Neutrophil (primary cell): Measurements from ENCODE around the gene ARMC3.
"Not testable (repeated sequence)": the region's sequence is repeated elsewhere in the genome, so short reads cannot be mapped to it uniquely, and the experiment has no call there.

ENCODE experiments used
- H3K27ac ChIP-seq: fragments of 200-600 bp; sonication (generic); 2 replicates; pipeline ENCODE4 v1.5.1; 2016; ENCODE audit warnings: mild to moderate bottlenecking, moderate library complexity
- H3K27me3 ChIP-seq: fragments of 200-600 bp; sonication (generic); 2 replicates; pipeline ENCODE4 v1.6.0; 2016; ENCODE audit warnings: mild to moderate bottlenecking
- H3K36me3 ChIP-seq: fragments of 200-600 bp; sonication (generic); 2 replicates; pipeline ENCODE4 v1.5.1; 2017
- H3K4me1 ChIP-seq, 2 experiments: fragments of 200-600 bp in 1 of 2; sonication (generic) in 1 of 2; 1 replicate in 1 of 2; 2 replicates in 1 of 2; pipeline versions ENCODE4 v1.5.1 to v1.6.1; 2013 to 2016; ENCODE audit warnings: low read depth in 1 of 2, low read length in 1 of 2, mild to moderate bottlenecking in 1 of 2, moderate library complexity in 1 of 2; ENCODE audit not compliant: control insufficient read depth in 1 of 2, insufficient read depth in 1 of 2
- H3K4me3 ChIP-seq, 2 experiments: fragments of 200-600 bp in 1 of 2; sonication (generic) in 1 of 2; 1 replicate in 1 of 2; 2 replicates in 1 of 2; pipeline ENCODE4 v1.5.1; 2013 to 2016; ENCODE audit warnings: low read depth in 1 of 2, low read length in 1 of 2, mild to moderate bottlenecking in 1 of 2, moderate library complexity in 1 of 2
- H3K9me3 ChIP-seq: fragments of 200-600 bp; sonication (generic); 2 replicates; pipeline ENCODE4 v1.5.1; 2016
- TF ChIP-seq, protein P1 (sequence below): fragments of 200-600 bp; sonication (generic); IDR thresholded peaks from 2 replicates; pipeline ENCODE4 v1.5.1; 2016; ENCODE audit warnings: antibody characterized with exemption

The ARMC3 gene

DNA sequence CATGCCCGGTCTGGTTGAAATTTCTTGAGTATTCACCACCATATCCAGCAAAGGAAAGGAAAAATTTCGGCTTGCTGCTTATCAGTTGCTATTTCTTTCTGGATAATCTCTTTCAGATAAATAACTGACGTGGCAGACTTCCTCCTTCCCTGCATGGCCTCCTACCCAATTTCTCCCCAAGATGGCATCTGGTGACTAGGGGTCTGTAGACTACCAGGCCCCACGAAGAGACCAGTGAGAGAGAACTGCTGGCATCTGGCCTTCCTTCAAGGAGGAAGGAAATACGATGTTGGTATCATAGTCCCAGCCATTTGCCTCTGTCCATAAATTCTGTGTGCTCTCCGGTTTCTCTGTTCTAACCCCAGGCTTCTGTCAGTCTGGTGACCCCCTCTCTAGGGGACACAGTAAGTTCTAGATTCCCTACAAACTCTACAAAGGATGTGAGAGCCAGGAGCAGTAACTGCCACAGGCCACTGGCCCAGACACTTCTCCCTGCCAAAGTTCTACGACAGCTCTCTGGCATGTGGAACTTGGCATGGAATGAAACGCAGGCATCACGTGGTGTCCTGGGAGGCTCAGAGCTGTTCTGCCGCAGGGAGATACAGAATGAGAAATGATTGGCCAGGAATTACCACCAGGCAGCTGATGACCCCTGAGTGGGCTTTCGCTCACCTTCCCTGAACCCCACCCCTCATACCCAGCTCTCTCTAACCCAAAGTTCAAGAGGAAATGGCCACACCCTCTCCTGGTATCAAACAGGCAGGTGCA lies 137.5 kb downstream of the ARMC3 start:
- H3K27ac ChIP-seq, result no peak overlapping the region
- H3K36me3 ChIP-seq, result no peaks in the 10 kb centered on the region
- H3K27me3 ChIP-seq, result peaks cover 9% of the 10 kb centered on the region
- peaks cover 0 to under 1% of the 10 kb centered on the region in 2 experiments for H3K4me1 ChIP-seq
- H3K4me3 ChIP-seq, result no peak overlapping the region
- no peaks in the 10 kb centered on the region for H3K9me3 ChIP-seq
- TF ChIP-seq, protein P1, sequence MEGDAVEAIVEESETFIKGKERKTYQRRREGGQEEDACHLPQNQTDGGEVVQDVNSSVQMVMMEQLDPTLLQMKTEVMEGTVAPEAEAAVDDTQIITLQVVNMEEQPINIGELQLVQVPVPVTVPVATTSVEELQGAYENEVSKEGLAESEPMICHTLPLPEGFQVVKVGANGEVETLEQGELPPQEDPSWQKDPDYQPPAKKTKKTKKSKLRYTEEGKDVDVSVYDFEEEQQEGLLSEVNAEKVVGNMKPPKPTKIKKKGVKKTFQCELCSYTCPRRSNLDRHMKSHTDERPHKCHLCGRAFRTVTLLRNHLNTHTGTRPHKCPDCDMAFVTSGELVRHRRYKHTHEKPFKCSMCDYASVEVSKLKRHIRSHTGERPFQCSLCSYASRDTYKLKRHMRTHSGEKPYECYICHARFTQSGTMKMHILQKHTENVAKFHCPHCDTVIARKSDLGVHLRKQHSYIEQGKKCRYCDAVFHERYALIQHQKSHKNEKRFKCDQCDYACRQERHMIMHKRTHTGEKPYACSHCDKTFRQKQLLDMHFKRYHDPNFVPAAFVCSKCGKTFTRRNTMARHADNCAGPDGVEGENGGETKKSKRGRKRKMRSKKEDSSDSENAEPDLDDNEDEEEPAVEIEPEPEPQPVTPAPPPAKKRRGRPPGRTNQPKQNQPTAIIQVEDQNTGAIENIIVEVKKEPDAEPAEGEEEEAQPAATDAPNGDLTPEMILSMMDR, result no peak

DNA sequence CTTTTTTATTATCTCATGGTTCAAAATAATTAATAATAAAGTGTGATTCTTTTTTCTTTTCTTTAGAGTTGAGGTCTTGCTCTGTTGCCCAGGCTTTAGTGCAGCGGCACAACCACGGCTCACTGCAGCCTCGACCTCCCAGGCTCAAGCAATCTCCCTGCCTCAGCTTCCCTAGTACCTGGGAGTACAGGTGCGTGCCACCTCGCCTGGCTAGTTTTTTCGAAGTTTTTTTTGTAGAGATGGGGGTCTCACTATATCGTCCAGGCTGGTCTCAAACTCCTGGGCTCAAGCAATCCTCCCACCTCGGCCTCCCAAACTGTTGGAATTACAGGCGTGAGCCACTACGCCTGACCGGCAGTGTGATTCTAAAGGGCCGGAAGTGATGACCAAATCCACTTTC lies 139.5 kb downstream of the ARMC3 start:
- Histone ChIP-seq H3K9me3 (no peaks in the 10 kb centered on the region), H3K27me3 (no peaks in the 10 kb centered on the region), H3K27ac (no peak overlapping the region), H3K36me3 (no peaks in the 10 kb centered on the region), H3K4me3 (no peak overlapping the region), H3K4me1 (peaks cover 17 to 18% of the 10 kb centered on the region in 2 experiments)
- TF ChIP-seq, protein P1, result no peak

DNA sequence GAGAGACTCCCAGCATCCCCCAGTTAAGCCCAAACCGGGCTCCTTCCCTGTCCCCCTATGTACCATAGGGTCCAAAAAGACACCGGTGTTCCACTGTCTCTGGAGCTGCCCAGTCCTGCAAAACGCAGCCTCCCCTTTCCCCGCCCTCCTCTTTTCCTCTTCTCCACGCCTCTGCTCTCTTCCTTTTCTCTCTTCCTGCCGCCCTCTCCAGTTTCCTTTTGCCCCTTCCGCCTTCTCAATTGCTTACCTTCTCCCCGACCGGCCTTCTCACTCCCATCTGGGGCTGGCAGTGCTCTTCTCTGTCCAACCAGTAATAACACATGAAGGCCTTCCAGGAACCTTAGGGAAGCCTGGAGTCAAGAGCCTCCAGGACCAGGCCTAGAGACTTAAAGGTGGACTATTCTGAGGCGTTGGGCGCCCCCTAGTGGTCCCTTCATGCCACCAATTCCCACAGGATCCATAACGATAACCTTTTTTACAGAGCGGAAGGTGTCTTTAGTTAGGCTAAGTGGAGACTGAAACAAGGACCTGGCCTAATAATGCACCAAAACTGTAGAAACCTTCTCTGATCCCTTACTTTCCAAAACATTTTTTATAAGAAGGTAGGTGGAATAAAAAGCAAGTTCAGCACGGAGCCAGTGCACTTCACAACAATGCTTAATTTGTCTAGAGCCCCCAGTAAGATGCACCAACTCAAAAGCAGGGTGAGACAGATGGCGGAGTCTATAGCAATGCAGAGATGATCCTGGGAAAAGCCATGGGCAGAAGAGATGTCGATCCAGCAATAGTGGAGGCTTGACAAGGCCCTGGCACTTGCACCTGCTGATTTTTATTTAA lies 140.3 kb downstream of the ARMC3 start:
- Histone ChIP-seq H3K27me3 (no peaks in the 10 kb centered on the region), H3K4me1 (peaks cover 25 to 26% of the 10 kb centered on the region in 2 experiments), H3K36me3 (no peaks in the 10 kb centered on the region), H3K9me3 (no peaks in the 10 kb centered on the region), H3K4me3 (no peak overlapping the region), H3K27ac (no peak overlapping the region)
- TF ChIP-seq, protein P1, result peak; percentile 76

DNA sequence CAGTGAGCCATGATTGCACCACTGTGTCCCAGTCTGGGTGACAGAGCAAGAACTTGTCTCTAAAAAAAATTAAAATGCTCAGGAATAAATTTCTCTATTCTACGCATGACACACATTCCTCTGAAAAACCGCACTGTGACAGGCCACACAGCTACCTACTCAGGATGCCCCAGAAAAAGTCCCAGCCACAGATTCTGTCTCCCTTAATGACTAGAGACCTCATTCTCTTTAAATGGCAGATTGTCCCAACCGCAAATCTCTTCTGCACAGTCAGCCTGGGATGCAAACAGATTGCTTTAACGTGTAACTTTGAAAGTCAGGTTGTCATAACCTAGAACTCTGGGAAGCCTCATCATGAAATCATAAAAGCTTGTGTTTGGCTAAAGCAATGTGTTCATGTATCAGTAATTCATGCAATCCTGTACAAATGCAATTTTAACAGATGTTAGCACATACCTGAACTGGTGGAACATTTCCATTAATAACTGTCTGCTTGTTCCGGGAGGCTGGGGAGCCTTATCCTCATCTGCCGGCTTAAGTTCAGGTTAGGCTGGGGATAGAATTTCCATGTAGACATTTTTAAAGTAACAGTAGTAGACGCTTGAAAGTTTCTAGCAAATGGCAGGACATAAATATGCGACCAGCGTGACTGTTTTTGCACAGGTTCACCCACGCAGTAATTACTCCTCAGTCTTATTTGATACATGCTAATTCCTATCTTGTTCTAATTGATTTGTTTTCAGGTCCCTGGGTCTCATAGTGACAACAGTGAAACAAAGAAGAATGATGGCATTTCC lies 141.4 kb downstream of the ARMC3 start:
- Histone ChIP-seq H3K4me1 (peaks cover 30 to 33% of the 10 kb centered on the region in 2 experiments), H3K27me3 (no peaks in the 10 kb centered on the region), H3K9me3 (no peaks in the 10 kb centered on the region), H3K27ac (no peak overlapping the region), H3K36me3 (no peaks in the 10 kb centered on the region), H3K4me3 (no peak overlapping the region)
- TF ChIP-seq, protein P1, result no peak

DNA sequence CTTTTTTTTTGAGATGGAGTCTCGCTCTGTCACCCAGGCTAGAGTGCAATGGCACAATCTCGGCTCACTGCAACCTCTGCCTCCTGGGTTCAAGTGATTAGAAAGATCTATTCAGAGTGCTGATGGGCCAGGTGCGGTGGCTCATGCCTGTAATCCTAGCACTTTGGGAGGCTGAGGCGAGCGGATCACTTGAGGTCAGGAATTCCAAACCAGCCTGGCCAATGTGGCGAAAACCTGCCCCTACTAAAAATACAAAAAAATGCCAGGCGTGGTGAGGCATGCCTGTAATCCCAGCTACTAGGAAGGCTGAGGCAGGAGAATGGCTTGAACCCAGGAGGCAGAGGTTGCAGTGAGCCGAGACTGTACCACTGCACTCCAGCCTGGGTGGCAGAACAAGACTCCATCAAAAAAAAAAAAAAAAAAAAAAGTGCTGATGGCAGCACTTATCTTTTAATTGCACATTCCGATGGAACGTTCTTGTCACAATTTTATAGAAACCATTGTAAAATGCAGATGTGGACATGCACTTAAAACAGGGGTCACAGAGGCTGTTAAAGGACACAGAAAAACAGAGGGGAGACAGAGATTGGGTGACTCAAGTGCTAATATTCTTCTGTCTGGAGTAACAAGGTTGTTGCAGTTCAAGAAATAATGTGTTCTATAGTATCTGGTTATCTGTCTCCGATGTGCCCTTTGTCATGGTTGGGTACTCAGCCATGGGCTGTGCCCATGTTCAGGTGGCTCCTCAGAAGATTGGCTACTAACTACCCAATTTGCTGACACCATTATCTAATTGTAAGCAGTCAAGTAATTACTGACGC lies 142.4 kb downstream of the ARMC3 start:
- peaks cover 30 to 33% of the 10 kb centered on the region in 2 experiments for H3K4me1 ChIP-seq
- H3K27me3 ChIP-seq, H3K4me3 ChIP-seq, H3K9me3 ChIP-seq, H3K36me3 ChIP-seq: not testable (repeated sequence)
- H3K27ac ChIP-seq, result peak overlapping the region; percentile 57
